ENCODE measurements around the gene FRK. TPM values are rescaled to one million over a fixed set of nuclear protein-coding genes. Genes with fewer than 3 reads are reported as not detected.
"Not testable (repeated sequence)": the region's sequence is repeated elsewhere in the genome, so short reads cannot be mapped to it uniquely, and the experiment has no call there.

The FRK gene
- total RNA-seq, 2 donors from 2014 or later = 1.4 to 2.9 TPM

- no peaks in the 10 kb centered on the region for H3K4me1 ChIP-seq (ENCODE audit: control insufficient read depth, insufficient read depth, low read length)
- no peaks in the 10 kb centered on the region for H3K27me3 Mint-ChIP-seq (ENCODE audit: insufficient read depth)
- H3K9ac ChIP-seq (ENCODE audit: extremely low read depth, low read length, poor library complexity, severe bottlenecking) = no peak overlapping the region
- H3K4me1 Mint-ChIP-seq = no peaks in the 10 kb centered on the region
- H3K36me3 ChIP-seq (ENCODE audit: control insufficient read depth, insufficient read depth, low read length) = no peaks in the 10 kb centered on the region
- no peaks in the 10 kb centered on the region for H3K9me3 ChIP-seq (ENCODE audit: control insufficient read depth, low read length)
- no peaks in the 10 kb centered on the region for H3K27me3 ChIP-seq (ENCODE audit: control insufficient read depth, insufficient read depth, low read length, poor library complexity, severe bottlenecking)
- DNase-seq = no peak
- H3K4me3 Mint-ChIP-seq = no peak overlapping the region
- no peaks in the 10 kb centered on the region for H3K9me3 Mint-ChIP-seq
- TF ChIP-seq CTCF (conservative IDR thresholded peaks at IDR 0.05) = no peak
- no peaks in the 10 kb centered on the region for H3K36me3 Mint-ChIP-seq (ENCODE audit: low read depth)
- WGBS, 2 experiments (ENCODE audit: insufficient coverage in 1 of 2, insufficient read length in 1 of 2) = 71 to 93% methylated on average over 2 of the region's 2 CpGs
- no peak overlapping the region for H3K27ac Mint-ChIP-seq
- H3K27ac ChIP-seq (ENCODE audit: low read depth, low read length) = no peak overlapping the region
- no peak overlapping the region for H3K4me3 ChIP-seq (ENCODE audit: low read length)
Measured at GRCh38 chr6:115891750-115892149, 168.9 kb downstream of the FRK start.

DNA sequence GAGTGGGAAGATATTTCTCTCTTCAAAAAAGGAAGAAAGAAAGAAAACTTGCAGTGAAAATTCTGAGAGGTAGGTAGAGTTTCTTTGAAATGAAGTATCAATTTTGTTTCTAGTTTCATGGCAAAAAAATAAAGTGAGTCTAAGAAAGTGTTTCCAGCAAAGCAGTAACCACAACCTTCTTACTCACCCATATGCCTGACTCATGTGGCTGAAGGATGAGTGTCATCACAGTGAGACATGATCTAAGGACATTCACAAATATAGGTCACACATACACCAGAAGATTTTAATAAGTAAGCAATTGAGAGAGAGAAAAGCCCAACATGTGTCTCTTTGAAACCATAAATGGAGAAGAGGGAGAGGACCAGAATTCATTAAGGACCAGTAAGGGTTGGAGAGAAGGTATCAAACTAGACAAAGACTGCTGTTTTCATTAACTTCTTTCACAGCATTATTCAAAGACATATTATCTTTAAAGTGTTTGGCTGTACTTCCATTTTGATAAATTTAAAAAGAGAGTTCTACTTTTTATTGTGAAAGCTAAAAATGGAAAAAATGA lies 169.5 kb downstream of the FRK start:
- Mint-ChIP-seq H3K36me3 (ENCODE audit: low read depth) (no peaks in the 10 kb centered on the region), H3K4me3 (no peak overlapping the region), H3K9me3 (no peaks in the 10 kb centered on the region), H3K27ac (no peak overlapping the region), H3K4me1 (no peaks in the 10 kb centered on the region), H3K27me3 (ENCODE audit: insufficient read depth) (no peaks in the 10 kb centered on the region)
- no peak for DNase-seq
- Histone ChIP-seq H3K4me1 (ENCODE audit: control insufficient read depth, insufficient read depth, low read length) (no peaks in the 10 kb centered on the region), H3K4me3 (ENCODE audit: low read length) (no peak overlapping the region), H3K27me3 (ENCODE audit: control insufficient read depth, insufficient read depth, low read length, poor library complexity, severe bottlenecking) (no peaks in the 10 kb centered on the region), H3K9me3 (ENCODE audit: control insufficient read depth, low read length) (no peaks in the 10 kb centered on the region), H3K27ac (ENCODE audit: low read depth, low read length) (no peak overlapping the region), H3K9ac (ENCODE audit: extremely low read depth, low read length, poor library complexity, severe bottlenecking) (no peak overlapping the region), H3K36me3 (ENCODE audit: control insufficient read depth, insufficient read depth, low read length) (no peaks in the 10 kb centered on the region)
- TF ChIP-seq CTCF (conservative IDR thresholded peaks at IDR 0.05) = no peak

GRCh38 chr6:115890238-115890637 lies 170.5 kb downstream of the FRK start:
- WGBS, 2 experiments (ENCODE audit: insufficient coverage in 1 of 2, insufficient read length in 1 of 2) = 94 to 97% methylated on average over 10 of the region's 10 CpGs
- Histone ChIP-seq H3K27me3 (ENCODE audit: control insufficient read depth, insufficient read depth, low read length, poor library complexity, severe bottlenecking) (no peaks in the 10 kb centered on the region), H3K36me3 (ENCODE audit: control insufficient read depth, insufficient read depth, low read length) (no peaks in the 10 kb centered on the region), H3K9me3 (ENCODE audit: control insufficient read depth, low read length) (no peaks in the 10 kb centered on the region), H3K4me3 (ENCODE audit: low read length) (no peak overlapping the region), H3K4me1 (ENCODE audit: control insufficient read depth, insufficient read depth, low read length) (no peaks in the 10 kb centered on the region), H3K27ac (ENCODE audit: low read depth, low read length) (no peak overlapping the region), H3K9ac (ENCODE audit: extremely low read depth, low read length, poor library complexity, severe bottlenecking) (no peak overlapping the region)
- no peak for TF ChIP-seq CTCF (conservative IDR thresholded peaks at IDR 0.05)
- H3K9me3 Mint-ChIP-seq = no peaks in the 10 kb centered on the region
- no peaks in the 10 kb centered on the region for H3K36me3 Mint-ChIP-seq (ENCODE audit: low read depth)
- H3K27me3 Mint-ChIP-seq (ENCODE audit: insufficient read depth) = no peaks in the 10 kb centered on the region
- no peak overlapping the region for H3K27ac Mint-ChIP-seq
- no peak overlapping the region for H3K4me3 Mint-ChIP-seq
- no peak for DNase-seq
- no peaks in the 10 kb centered on the region for H3K4me1 Mint-ChIP-seq

DNA sequence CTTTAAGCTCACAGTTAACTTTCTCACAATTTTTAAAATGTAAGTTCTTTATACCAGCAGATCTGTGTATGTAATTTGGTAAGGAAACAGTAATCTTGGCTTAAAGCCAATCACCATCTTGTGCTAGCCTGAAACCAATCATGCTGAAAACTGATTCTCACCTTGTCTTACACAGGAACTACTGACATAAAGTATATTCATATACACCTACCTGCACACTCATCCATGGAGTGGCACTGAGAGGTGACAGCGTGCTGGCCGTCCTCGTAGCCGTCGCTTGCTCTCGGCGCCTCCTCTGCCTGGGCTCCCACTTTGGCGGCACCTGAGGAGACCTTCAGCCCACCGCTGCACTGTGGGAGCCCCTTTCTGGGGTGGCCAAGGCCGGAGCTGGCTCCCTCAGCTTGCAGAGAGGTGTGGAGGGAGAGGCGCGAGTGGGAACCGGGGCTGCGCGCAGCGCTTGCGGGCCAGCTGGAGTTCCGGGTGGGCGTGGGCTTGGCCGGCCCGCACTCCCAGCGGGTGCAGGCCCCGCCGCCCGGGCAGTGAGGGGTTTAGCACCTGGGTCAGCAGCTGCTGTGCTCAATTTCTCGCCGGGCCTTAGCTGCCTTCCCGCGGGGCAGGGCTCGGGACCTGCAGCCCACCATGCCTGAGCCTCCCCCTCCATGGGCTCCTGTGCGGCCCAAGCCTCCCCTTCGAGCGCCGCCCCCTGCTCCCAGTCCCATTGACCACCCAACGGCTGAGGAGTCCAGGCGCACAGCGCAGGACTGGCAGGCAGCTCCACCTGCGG lies 171.8 kb downstream of the FRK start:
- not testable (repeated sequence) for H3K27ac Mint-ChIP-seq; H3K4me1 Mint-ChIP-seq; H3K36me3 ChIP-seq (ENCODE audit: control insufficient read depth, insufficient read depth, low read length); H3K4me3 Mint-ChIP-seq; H3K36me3 Mint-ChIP-seq (ENCODE audit: low read depth); H3K9ac ChIP-seq (ENCODE audit: extremely low read depth, low read length, poor library complexity, severe bottlenecking); H3K27me3 ChIP-seq (ENCODE audit: control insufficient read depth, insufficient read depth, low read length, poor library complexity, severe bottlenecking); H3K4me3 ChIP-seq (ENCODE audit: low read length); H3K9me3 ChIP-seq (ENCODE audit: control insufficient read depth, low read length); H3K9me3 Mint-ChIP-seq; DNase-seq; H3K27ac ChIP-seq (ENCODE audit: low read depth, low read length); H3K4me1 ChIP-seq (ENCODE audit: control insufficient read depth, insufficient read depth, low read length); H3K27me3 Mint-ChIP-seq (ENCODE audit: insufficient read depth)
- WGBS, 2 experiments (ENCODE audit: insufficient coverage in 1 of 2, insufficient read length in 1 of 2) = 96 to 100% methylated on average over 5 to 38 of the region's 38 CpGs
